ENCODE results near the gene DAP.

DNA sequence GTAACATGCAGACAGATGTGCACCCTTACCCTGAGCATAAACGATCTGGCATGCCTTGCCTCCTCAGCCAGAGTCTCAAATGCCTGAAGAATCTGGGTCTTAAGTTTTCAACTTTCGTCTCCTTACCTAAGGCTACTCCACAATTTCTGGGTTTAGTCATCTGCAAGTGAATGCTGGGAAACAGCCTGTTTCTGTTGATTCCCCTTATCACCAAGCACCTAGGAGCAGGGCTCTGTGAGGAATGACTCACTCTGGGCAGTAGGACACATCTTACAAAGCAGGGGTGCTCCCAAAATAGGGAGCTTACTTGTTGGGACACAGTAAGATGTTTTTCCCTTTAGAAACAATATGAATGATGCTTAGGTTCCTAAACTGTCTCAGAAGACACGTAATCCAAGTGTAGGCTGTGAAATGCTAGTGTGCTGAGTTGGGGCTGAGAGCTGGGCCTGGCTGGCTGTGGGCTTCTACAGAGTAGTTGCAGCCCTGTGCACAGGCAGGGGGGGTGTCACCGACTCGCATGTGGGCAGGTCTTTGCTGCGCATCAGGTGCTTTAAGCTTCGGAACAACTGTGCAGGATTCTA lies 58.0 kb downstream of the DAP start:
- TF ChIP-seq, protein P1, sequence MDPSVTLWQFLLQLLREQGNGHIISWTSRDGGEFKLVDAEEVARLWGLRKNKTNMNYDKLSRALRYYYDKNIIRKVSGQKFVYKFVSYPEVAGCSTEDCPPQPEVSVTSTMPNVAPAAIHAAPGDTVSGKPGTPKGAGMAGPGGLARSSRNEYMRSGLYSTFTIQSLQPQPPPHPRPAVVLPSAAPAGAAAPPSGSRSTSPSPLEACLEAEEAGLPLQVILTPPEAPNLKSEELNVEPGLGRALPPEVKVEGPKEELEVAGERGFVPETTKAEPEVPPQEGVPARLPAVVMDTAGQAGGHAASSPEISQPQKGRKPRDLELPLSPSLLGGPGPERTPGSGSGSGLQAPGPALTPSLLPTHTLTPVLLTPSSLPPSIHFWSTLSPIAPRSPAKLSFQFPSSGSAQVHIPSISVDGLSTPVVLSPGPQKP (IDR thresholded peaks at IDR 0.05; ENCODE audit: borderline replicate concordance, low read depth, low read length): no peak
- no peak for TF ChIP-seq RFX5 (IDR thresholded peaks at IDR 0.05; ENCODE audit: low read depth, low read length)
- TF ChIP-seq, protein P2, sequence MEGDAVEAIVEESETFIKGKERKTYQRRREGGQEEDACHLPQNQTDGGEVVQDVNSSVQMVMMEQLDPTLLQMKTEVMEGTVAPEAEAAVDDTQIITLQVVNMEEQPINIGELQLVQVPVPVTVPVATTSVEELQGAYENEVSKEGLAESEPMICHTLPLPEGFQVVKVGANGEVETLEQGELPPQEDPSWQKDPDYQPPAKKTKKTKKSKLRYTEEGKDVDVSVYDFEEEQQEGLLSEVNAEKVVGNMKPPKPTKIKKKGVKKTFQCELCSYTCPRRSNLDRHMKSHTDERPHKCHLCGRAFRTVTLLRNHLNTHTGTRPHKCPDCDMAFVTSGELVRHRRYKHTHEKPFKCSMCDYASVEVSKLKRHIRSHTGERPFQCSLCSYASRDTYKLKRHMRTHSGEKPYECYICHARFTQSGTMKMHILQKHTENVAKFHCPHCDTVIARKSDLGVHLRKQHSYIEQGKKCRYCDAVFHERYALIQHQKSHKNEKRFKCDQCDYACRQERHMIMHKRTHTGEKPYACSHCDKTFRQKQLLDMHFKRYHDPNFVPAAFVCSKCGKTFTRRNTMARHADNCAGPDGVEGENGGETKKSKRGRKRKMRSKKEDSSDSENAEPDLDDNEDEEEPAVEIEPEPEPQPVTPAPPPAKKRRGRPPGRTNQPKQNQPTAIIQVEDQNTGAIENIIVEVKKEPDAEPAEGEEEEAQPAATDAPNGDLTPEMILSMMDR (conservative IDR thresholded peaks at IDR 0.05; ENCODE audit: low read depth, low read length): no peak
- no peak for TF ChIP-seq CEBPB (IDR thresholded peaks at IDR 0.05; ENCODE audit: low read depth, low read length)
